IPS DF 6.9 (cell line): ENCODE results near the gene SIAH2.

Source experiments
- DNase-seq: peaks from one replicate; pipeline ENCODE4 v3.0.0-alpha.2; 2013; ENCODE audit warnings: low read depth, low spot score
- H3K27ac ChIP-seq: one replicate; pipeline ENCODE4 v1.5.1; 2013; ENCODE audit warnings: low read length, control low read depth
- H3K27me3 ChIP-seq: 2 replicates; pipeline ENCODE4 v1.6.1; 2013; ENCODE audit warnings: mild to moderate bottlenecking, low read length; ENCODE audit not compliant: control insufficient read depth, insufficient read depth
- H3K36me3 ChIP-seq: 2 replicates; pipeline ENCODE4 v1.6.1; 2013; ENCODE audit warnings: low read length; ENCODE audit not compliant: control insufficient read depth, insufficient read depth
- H3K4me1 ChIP-seq: 2 replicates; pipeline ENCODE4 v1.6.1; 2013; ENCODE audit warnings: low read length; ENCODE audit not compliant: control insufficient read depth, insufficient read depth
- H3K4me3 ChIP-seq: 2 replicates; pipeline ENCODE4 v1.5.1; 2013; ENCODE audit warnings: mild to moderate bottlenecking, low read length
- H3K9me3 ChIP-seq: 2 replicates; pipeline ENCODE4 v1.6.1; 2013; ENCODE audit warnings: low read length, inconsistent platforms; ENCODE audit not compliant: control insufficient read depth, insufficient read depth
- WGBS: extraction: QIAGEN DNeasy Blood & Tissue Kit; methylation state at CpG from one replicate; pipeline ENCODE4 v1.1.7; 2013; ENCODE audit warnings: mixed read lengths, missing lambda C conversion rate; ENCODE audit not compliant: insufficient read length, insufficient coverage; 5-methylcytosine and 5-hydroxymethylcytosine counted together

The SIAH2 gene

DNA sequence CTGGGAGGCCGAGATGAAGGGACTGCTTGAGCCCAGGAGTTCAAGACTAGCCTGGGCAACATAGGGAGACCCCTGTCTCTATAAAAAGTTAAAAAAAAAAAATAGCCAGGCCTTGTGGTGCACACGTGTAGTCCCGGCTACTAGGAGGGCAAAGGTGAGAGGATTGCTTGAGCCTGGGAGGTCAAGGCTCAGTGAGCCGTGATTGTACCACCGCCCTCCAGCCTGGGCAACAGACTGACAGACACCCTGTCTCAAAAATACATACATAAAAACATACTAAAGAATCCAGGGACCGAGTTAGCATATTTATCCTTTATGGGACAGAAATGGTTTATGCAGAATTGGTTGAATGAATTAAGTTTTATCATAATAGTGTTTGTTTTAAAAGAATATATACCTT is 13.7 kb downstream of the SIAH2 start:
- no peak overlapping the region for H3K4me3 ChIP-seq
- no peak for DNase-seq
- H3K27ac ChIP-seq = no peak overlapping the region
- WGBS = no CpG with 5 or more reads among the region's 6 CpGs
- no peaks in the 10 kb centered on the region for H3K9me3 ChIP-seq
- no peaks in the 10 kb centered on the region for H3K36me3 ChIP-seq
- no peaks in the 10 kb centered on the region for H3K27me3 ChIP-seq
- no peaks in the 10 kb centered on the region for H3K4me1 ChIP-seq

DNA sequence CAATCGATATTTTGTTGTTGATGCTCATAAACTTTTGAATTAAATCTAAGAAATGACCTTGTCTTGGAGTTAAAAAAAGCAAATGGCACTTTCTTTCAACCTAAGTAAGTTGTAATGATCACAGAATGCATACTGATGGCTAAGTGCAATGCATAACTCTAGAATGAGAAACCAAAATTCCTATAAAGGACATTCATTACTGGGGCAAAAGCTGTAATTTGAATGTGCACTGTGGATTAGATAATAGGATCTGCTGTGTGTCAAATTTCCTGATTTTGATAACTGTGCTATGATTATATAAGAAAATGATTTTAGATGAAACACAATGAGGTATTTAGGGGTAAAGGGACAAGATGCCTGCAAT is 14.3 kb downstream of the SIAH2 start:
- no peak overlapping the region for H3K4me3 ChIP-seq
- H3K9me3 ChIP-seq = no peaks in the 10 kb centered on the region
- no peaks in the 10 kb centered on the region for H3K36me3 ChIP-seq
- no peaks in the 10 kb centered on the region for H3K4me1 ChIP-seq
- no peak overlapping the region for H3K27ac ChIP-seq
- WGBS = no CpG with 5 or more reads among the region's 1 CpG
- DNase-seq = no peak
- H3K27me3 ChIP-seq = no peaks in the 10 kb centered on the region

- H3K9me3 ChIP-seq = no peaks in the 10 kb centered on the region
- H3K27me3 ChIP-seq = no peaks in the 10 kb centered on the region
- H3K36me3 ChIP-seq = no peaks in the 10 kb centered on the region
- no peak overlapping the region for H3K27ac ChIP-seq
- no peaks in the 10 kb centered on the region for H3K4me1 ChIP-seq
- DNase-seq = no peak
- H3K4me3 ChIP-seq = no peak overlapping the region
- WGBS = no CpG with 5 or more reads among the region's 5 CpGs
Measured at GRCh38 chr3:150747886-150748683, 14.9 kb downstream of the SIAH2 start.

DNA sequence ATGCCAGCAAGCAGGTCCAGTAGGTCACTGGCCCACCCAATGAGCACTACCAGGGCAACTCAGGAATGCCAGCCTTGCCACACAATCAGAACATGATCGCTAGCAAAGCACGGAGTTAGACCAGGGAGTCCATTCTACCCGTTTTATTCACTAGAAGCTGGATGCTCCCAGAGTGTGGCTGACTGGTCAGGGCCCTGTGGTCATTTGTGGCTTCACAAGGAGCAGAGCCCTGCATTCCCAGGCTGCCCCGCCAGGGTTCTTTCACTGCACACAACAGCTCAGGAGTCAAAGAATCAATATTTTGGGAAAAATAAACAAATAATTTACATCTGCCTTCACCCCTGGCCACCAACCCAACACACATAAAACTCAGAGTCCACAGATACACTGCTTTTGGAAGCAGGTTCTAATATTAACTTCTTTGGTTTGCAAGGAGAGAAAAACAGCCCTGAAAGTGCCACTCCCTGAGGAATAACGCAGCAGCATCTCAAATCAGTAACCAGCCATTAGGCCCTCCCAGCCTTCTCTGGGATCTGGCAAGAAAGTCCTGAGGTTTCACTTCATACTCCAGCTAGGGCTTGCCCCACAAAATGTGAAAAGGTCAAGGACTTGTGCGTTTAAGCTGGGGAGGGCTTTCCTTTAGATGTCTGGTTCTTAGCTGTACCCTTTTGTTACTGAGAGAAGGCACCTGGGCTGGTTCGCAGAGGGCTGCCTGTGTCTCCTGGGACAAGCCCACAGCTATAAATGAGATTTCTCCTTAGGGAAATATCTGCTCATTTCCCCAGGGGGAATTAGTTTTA is 16.0 kb downstream of the SIAH2 start:
- no peaks in the 10 kb centered on the region for H3K4me1 ChIP-seq
- no peak overlapping the region for H3K4me3 ChIP-seq
- H3K27me3 ChIP-seq = no peaks in the 10 kb centered on the region
- no peak overlapping the region for H3K27ac ChIP-seq
- H3K36me3 ChIP-seq = no peaks in the 10 kb centered on the region
- WGBS = no CpG with 5 or more reads among the region's 7 CpGs
- no peaks in the 10 kb centered on the region for H3K9me3 ChIP-seq
- DNase-seq = no peak

GRCh38 chr3:150745832-150746231 is 17.1 kb downstream of the SIAH2 start:
- Histone ChIP-seq H3K9me3 (no peaks in the 10 kb centered on the region), H3K27ac (no peak overlapping the region), H3K4me3 (no peak overlapping the region), H3K4me1 (no peaks in the 10 kb centered on the region), H3K27me3 (no peaks in the 10 kb centered on the region), H3K36me3 (no peaks in the 10 kb centered on the region)
- no CpG with 5 or more reads among the region's 3 CpGs for WGBS
- no peak for DNase-seq

- H3K27me3 ChIP-seq = no peaks in the 10 kb centered on the region
Measured at GRCh38 chr3:150744919-150745211, 18.1 kb downstream of the SIAH2 start.

DNA sequence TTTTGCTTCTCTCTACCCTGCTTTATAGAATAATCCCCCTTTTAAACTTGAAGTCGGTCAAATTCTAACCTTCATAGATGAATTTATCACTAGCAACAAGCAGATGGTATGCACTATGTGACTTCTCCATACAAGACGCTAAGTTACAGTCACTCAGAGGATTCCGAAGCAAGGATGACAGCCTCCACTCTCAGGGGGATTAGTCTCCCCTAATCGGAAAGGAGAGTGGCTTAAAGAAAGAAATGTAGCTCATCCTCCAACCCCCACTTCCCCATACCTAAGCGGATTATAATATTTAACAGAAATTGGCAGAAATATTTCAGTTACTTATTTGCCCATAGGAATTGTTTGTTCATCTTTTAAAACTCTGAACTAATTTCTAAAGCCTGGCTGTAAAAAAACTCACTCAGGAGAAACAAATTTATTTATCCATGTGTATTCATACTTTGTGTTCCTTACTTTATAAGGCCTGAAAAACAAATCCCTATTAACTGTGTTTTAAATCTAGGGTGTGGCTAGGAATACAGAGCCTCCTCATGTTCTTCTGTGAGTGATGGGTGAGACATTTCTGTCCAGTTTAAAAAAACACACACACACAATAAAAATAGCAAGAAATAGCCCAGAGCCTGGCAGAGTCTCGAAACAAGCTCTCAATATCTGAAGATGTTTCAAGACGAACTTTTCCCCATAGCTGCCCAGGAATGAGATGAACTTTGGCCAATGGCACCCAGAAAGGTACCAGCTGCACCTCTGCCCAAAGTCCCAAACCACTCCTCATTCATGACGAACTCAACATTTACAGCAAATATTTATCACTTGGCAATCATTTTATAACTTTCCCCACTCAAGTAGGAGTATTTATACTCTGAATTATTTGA is 18.7 kb downstream of the SIAH2 start:
- H3K27ac ChIP-seq = no peak overlapping the region
- H3K4me3 ChIP-seq = no peak overlapping the region
- H3K4me1 ChIP-seq = no peaks in the 10 kb centered on the region
- H3K36me3 ChIP-seq = no peaks in the 10 kb centered on the region
- no peaks in the 10 kb centered on the region for H3K27me3 ChIP-seq
- WGBS = no CpG with 5 or more reads among the region's 8 CpGs
- H3K9me3 ChIP-seq = no peaks in the 10 kb centered on the region
- DNase-seq = no peak

More at GRCh38 chr3:150744919-150745211, 18.1 kb downstream of the SIAH2 start:
- Histone ChIP-seq H3K36me3 (no peaks in the 10 kb centered on the region), H3K4me1 (no peaks in the 10 kb centered on the region), H3K9me3 (no peaks in the 10 kb centered on the region), H3K27ac (no peak overlapping the region), H3K4me3 (no peak overlapping the region)
- no peak for DNase-seq
- WGBS = no CpG with 5 or more reads among the region's 1 CpG

DNA sequence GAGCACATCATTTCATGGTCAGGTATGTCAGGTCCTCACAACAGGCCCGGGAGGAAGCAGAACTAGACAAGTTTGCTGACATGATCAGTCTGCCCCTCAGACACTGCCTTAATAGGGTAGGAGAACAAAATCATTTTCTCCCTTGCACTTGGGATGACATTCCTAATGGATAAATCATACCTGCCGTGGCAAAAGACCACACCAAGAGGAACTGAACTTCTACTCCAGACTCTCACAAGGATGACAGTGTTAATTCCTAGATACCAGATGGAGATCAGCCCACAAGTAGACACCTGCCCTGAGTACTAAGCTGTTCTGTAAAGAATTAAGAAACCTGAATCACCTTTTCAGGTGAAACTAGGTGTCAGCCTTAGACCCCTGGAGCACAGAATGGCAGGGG is 19.5 kb downstream of the SIAH2 start:
- no peak for DNase-seq
- Histone ChIP-seq H3K27ac (no peak overlapping the region), H3K36me3 (no peaks in the 10 kb centered on the region), H3K9me3 (no peaks in the 10 kb centered on the region), H3K4me3 (no peak overlapping the region), H3K27me3 (no peaks in the 10 kb centered on the region), H3K4me1 (no peaks in the 10 kb centered on the region)
- WGBS = no CpG with 5 or more reads among the region's 2 CpGs

GRCh38 chr3:150742679-150743078 is 20.3 kb downstream of the SIAH2 start:
- no peak for DNase-seq
- Histone ChIP-seq H3K27ac (no peak overlapping the region), H3K4me1 (no peaks in the 10 kb centered on the region), H3K9me3 (no peaks in the 10 kb centered on the region), H3K4me3 (no peak overlapping the region), H3K27me3 (no peaks in the 10 kb centered on the region), H3K36me3 (no peaks in the 10 kb centered on the region)
- no CpG with 5 or more reads among the region's 4 CpGs for WGBS

DNA sequence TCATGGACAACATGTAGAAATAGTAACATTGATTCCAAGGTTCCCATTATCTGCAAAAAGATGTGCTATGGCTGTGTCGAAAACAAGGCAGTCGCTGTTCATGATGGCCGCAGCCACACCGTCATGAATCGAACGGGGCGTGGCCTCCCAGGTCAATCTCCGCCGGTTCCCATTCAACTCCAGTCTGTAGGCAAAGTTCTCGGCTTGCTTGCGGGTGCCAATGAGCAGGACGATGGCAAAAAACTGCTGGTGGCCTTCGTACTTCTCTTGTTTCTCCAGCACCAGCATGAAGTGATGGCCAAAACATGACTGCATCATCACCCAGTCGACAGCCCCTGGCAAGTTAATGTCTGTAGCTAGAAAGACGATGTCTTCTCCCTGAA is 20.8 kb downstream of the SIAH2 start:
- Histone ChIP-seq H3K36me3 (no peaks in the 10 kb centered on the region), H3K4me1 (no peaks in the 10 kb centered on the region), H3K27me3 (no peaks in the 10 kb centered on the region), H3K4me3 (no peak overlapping the region), H3K9me3 (no peaks in the 10 kb centered on the region), H3K27ac (no peak overlapping the region)
- DNase-seq = no peak
- WGBS = no CpG with 5 or more reads among the region's 15 CpGs
